GM20000 (cell line): ENCODE data around the gene SNX19.

Experiments used
- DNase-seq: peaks from one replicate; pipeline ENCODE4 v3.0.0; 2012; ENCODE audit warnings: low spot score
- TF ChIP-seq, protein P1 (sequence below): IDR thresholded peaks from 2 replicates; pipeline ENCODE4 v1.5.1; 2012; ENCODE audit warnings: mild to moderate bottlenecking, control low read depth; ENCODE audit errors: extremely low read depth, missing control alignments

SNX19 gene

DNA sequence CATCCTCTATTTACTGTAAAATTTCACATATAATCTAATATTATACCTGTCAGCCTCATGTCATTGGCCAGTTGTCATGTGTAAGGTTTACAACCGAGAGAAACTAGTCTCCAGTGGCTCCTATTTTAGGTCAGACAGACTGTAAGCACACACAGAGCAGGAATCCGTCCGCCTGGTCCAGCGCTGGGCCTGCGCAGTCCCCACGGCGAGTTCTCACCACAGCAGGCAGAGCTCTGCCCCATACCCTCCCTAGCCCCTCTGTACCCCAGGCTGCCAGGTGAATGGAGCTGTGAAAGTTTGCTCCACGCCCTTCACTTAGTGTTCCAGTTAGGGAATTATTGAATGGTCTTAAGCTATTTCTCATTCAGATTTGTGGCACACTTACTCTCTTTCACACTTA lies 63.7 kb downstream of the SNX19 start:
- TF ChIP-seq, protein P1, sequence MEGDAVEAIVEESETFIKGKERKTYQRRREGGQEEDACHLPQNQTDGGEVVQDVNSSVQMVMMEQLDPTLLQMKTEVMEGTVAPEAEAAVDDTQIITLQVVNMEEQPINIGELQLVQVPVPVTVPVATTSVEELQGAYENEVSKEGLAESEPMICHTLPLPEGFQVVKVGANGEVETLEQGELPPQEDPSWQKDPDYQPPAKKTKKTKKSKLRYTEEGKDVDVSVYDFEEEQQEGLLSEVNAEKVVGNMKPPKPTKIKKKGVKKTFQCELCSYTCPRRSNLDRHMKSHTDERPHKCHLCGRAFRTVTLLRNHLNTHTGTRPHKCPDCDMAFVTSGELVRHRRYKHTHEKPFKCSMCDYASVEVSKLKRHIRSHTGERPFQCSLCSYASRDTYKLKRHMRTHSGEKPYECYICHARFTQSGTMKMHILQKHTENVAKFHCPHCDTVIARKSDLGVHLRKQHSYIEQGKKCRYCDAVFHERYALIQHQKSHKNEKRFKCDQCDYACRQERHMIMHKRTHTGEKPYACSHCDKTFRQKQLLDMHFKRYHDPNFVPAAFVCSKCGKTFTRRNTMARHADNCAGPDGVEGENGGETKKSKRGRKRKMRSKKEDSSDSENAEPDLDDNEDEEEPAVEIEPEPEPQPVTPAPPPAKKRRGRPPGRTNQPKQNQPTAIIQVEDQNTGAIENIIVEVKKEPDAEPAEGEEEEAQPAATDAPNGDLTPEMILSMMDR, result no peak
- DNase-seq, result no peak

DNA sequence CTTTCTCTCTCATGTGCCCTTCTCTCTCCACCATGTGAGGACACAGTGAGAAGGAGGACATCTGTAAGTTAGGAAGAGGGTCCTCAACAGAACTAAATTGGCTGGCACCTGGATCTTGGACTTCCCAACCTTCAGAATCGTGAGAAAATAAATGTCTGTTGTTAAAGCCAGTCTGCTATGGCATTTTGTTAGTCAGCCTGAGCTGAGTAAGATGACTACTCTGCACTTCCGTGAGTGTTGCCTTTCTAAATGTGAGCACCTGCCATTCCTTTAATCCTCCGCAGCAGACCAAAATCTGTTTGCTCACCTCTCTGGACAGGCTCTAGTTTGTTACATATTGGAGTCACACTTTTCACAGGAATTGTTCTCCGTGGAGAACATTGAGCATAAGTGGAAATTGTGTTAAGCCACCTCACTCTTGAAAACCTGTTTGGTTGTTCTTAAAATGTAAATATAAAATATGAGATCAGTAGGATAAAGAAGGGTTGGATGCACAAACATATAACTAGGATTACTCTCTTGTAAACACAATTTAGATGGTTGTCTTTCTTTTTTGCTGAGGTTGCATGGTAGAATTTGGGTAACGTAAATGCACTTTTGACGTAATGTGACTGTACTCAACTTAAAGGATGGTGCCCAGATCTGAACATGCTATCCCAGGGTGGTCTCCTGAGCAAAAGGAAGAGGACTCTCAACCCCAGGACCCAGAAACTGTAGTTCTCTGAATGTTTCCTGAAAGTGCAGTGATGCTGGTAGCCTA lies 65.9 kb downstream of the SNX19 start:
- TF ChIP-seq, protein P1, result no peak
- DNase-seq, result no peak

DNA sequence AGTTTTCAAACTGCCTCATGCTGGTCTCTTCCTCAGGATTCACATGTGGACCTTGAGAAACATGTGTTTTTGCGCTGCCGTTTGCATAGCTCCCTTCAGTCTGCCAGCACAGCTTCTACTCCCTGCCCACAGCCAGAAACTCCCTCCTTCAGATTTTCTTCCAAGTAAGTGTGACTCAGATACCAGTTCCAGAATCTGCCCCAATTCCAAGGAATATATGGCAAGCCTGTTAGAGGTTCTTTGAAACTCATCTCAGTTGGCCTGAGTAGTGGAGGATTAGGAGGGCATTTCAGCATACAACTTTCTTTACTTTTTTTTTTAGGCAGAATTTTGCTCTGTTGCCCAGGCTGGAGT lies 67.1 kb downstream of the SNX19 start:
- no peak for DNase-seq
- TF ChIP-seq, protein P1, result no peak

DNA sequence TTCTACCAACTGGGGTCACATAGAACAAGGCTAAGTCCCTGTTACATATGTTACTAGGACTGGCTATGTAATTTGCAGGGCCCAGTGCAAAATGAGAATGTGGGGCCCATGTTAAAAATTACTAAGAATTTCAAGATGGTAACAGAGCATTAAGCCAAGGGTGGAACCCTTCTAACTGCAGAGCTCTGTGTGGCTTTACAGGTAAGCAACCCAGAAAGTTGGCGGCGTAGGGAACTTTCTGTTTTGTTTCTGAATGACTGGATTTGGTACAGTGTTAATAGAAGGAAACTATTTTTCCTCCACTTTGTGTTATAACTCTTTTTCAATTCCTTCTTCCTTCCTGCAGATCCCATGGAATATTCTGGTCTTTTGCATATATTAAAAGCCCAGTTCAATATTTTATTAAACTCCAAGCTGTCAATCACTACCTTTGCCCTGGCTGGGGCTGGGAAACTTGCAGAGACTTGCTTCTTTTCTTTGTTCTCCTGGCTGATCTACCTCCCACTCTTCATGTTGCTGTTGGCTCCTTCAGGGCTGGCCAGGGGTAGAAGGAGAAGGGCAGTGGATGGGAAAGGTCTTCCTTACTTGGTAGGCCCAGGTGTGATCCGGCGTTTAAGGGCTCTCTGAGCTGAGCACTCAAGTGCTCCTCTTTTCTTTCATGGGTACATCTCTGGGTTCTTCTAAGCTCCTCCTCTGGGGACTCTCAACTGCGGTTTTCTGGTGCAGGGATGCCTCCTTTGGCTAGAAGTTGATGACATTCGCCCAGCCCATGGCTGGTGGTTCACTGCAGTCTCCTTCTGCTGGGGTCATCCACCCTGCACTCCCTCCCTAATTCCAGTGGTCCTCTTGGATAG lies 67.7 kb downstream of the SNX19 start:
- DNase-seq, result no peak
- TF ChIP-seq, protein P1, result no peak

DNA sequence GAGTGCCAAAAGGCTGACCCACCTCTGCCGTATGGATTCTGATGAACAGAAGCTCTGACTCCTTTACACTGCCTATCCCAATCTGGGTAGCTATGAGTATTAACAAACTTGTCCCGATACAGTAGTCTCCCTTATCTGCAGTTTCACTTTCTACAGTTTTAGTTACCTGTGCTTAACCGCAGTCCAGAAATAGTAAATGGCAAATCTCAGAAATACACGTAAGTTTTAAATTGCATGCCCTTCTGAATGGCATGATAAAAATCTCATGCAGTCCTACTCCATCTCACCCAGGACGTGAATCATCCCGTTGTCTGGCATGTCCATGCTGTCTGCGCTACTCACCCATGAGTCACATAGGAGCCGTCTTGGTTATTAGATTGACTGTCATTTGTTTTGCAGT lies 68.8 kb downstream of the SNX19 start:
- no peak for DNase-seq
- TF ChIP-seq, protein P1, result no peak

DNA sequence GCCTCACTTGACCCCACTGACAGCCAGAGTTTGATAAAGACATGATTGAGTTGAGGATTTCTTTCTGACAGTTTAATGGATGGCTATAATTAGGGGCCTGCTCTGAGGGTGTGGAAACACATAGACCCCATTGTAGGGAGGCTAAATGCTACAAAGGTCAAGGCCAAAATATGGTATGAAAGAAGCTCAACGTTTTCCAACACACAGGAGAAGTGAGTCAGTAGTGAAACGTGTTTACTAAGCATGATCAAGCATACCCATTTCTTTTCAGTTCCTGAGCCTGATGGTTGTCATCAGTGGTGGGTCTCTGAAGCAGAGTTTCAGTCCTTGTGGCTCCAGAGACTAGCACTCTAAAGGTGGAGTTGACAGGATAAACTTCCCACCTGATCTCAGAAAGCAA lies 69.7 kb downstream of the SNX19 start:
- no peak for DNase-seq
- TF ChIP-seq, protein P1, result no peak

DNA sequence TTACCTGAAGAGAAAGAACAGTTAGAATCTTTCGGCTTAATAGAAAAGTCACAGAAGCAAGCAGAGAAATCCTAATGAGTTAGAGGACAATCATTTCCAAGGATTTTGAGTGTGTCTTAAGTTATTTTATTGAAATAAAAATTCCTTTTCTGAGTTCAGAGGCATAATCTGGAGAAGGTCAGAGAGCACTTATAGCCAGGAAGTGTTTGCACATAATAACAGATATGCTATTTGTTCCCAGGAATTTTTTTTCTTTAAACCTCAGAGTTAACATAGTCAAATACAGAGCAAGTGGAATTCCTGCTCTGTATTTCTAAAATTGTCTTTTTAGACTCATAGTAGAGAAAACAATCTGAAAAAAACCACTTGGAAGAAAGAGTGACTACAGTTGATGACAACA lies 74.3 kb downstream of the SNX19 start:
- no peak for DNase-seq
- TF ChIP-seq, protein P1, result no peak
